HEK293 (cell line): ENCODE measurements around the gene APBB2.

Experiments
- CTCF ChIA-PET: fragments of 350-600 bp; formaldehyde crosslinking; extraction: SDS; loops from one replicate; lab custom pipeline; 2021; ENCODE audit warnings: antibody characterized with exemption; lab: Yijun Ruan, JAX
- POLR2A ChIA-PET: fragments of 300-600 bp; formaldehyde crosslinking; extraction: SDS; loops from one replicate; lab custom pipeline; 2020; ENCODE audit warnings: antibody characterized with exemption, inconsistent platforms; lab: Yijun Ruan, JAX
- H3K27ac ChIP-seq: fragments of 200-500 bp; sonication (Bioruptor generic); 2 replicates; pipeline ENCODE4 v1.5.1; 2014; ENCODE audit warnings: low read depth, low read length, control low read depth, inconsistent platforms; ENCODE audit errors: extremely low read depth
- H3K36me3 ChIP-seq, 2 experiments: fragments of 200-500 bp in 1 of 2; sonication (Bioruptor generic) in 1 of 2; 1 replicate in 1 of 2; 2 replicates in 1 of 2; pipeline ENCODE4 v1.5.1; 2014 to 2017; ENCODE audit warnings: inconsistent platforms in 2 of 2, low read length in 2 of 2; ENCODE audit not compliant: control insufficient read depth in 2 of 2, insufficient read depth in 1 of 2
- H3K4me1 ChIP-seq: fragments of 200-500 bp; sonication (Bioruptor generic); 2 replicates; pipeline ENCODE4 v1.5.1; 2014; ENCODE audit warnings: mild to moderate bottlenecking, low read length, inconsistent platforms; ENCODE audit not compliant: control insufficient read depth, insufficient read depth
- H3K4me3 ChIP-seq: 2 replicates; pipeline ENCODE4 v1.5.1; 2011; ENCODE audit warnings: low read depth, mild to moderate bottlenecking, control low read depth, low read length, moderate library complexity
- H3K9me3 ChIP-seq: fragments of 200-500 bp; sonication (Bioruptor generic); 2 replicates; pipeline ENCODE4 v1.5.1; 2014; ENCODE audit warnings: low read depth, low read length, inconsistent platforms; ENCODE audit not compliant: control insufficient read depth, insufficient read depth
- GLIS2 ChIP-seq: fragments of 450-650 bp; formaldehyde crosslinking; IDR thresholded peaks from 2 replicates; pipeline ENCODE4 v1.5.1; 2016; ENCODE audit warnings: missing biosample characterization, missing genetic modification characterization
- PRDM1 ChIP-seq: fragments of 450-650 bp; formaldehyde crosslinking; IDR thresholded peaks from 2 replicates; pipeline ENCODE4; 2016; ENCODE audit warnings: missing biosample characterization, missing genetic modification characterization
- ZBTB17 ChIP-seq: fragments of 450-650 bp; formaldehyde crosslinking; IDR thresholded peaks from 2 replicates; pipeline ENCODE4 v1.5.1; 2016; ENCODE audit warnings: missing biosample characterization, missing genetic modification characterization
- ZFP41 ChIP-seq: fragments of 450-650 bp; formaldehyde crosslinking; IDR thresholded peaks from 2 replicates; pipeline ENCODE4 v1.5.1; 2016; ENCODE audit warnings: missing biosample characterization, missing genetic modification characterization, borderline replicate concordance
- ZNF148 ChIP-seq: fragments of 450-650 bp; formaldehyde crosslinking; IDR thresholded peaks from 2 replicates; pipeline ENCODE4 v1.5.0; 2017; ENCODE audit warnings: missing biosample characterization, missing genetic modification characterization, borderline replicate concordance
- ZNF548 ChIP-seq: fragments of 450-650 bp; formaldehyde crosslinking; IDR thresholded peaks from 2 replicates; pipeline ENCODE4 v1.5.1; 2016; ENCODE audit warnings: missing biosample characterization, missing genetic modification characterization
- ZNF561 ChIP-seq: fragments of 450-650 bp; IDR thresholded peaks from 2 replicates; pipeline ENCODE4 v1.5.1; 2018; ENCODE audit warnings: missing biosample characterization, missing genetic modification characterization, borderline replicate concordance
- ZNF623 ChIP-seq: fragments of 450-650 bp; formaldehyde crosslinking; IDR thresholded peaks from 2 replicates; pipeline ENCODE4 v1.5.1; 2016; ENCODE audit warnings: missing biosample characterization, missing genetic modification characterization
- ZNF670 ChIP-seq: fragments of 450-650 bp; formaldehyde crosslinking; IDR thresholded peaks from 2 replicates; pipeline ENCODE4 v1.5.1; 2016; ENCODE audit warnings: missing biosample characterization, missing genetic modification characterization, low read depth
- ZNF791 ChIP-seq: fragments of 450-650 bp; formaldehyde crosslinking; IDR thresholded peaks from 2 replicates; pipeline ENCODE4 v1.5.1; 2016; ENCODE audit warnings: missing biosample characterization, missing genetic modification characterization
- ZXDB ChIP-seq: fragments of 450-650 bp; formaldehyde crosslinking; IDR thresholded peaks from 2 replicates; pipeline ENCODE4 v1.5.1; 2016; ENCODE audit warnings: missing biosample characterization, missing genetic modification characterization
- TF ChIP-seq, protein P1 (sequence below): fragments of 450-650 bp; formaldehyde crosslinking; IDR thresholded peaks from 2 replicates; pipeline ENCODE4 v1.5.1; 2016; ENCODE audit warnings: missing biosample characterization, missing genetic modification characterization
- TF ChIP-seq, protein P2 (sequence below): fragments of 450-650 bp; formaldehyde crosslinking; IDR thresholded peaks from 2 replicates; pipeline ENCODE4 v1.5.1; 2017; ENCODE audit warnings: missing biosample characterization, missing genetic modification characterization
- TF ChIP-seq, protein P3 (sequence below): fragments of 450-650 bp; formaldehyde crosslinking; IDR thresholded peaks from 2 replicates; pipeline ENCODE4 v1.5.1; 2016; ENCODE audit warnings: missing biosample characterization, missing genetic modification characterization
- TF ChIP-seq, protein P4 (sequence below): fragments of 450-650 bp; formaldehyde crosslinking; IDR thresholded peaks from 2 replicates; pipeline ENCODE4 v1.5.1; 2016; ENCODE audit warnings: missing biosample characterization, missing genetic modification characterization, low read depth

APBB2 gene

DNA sequence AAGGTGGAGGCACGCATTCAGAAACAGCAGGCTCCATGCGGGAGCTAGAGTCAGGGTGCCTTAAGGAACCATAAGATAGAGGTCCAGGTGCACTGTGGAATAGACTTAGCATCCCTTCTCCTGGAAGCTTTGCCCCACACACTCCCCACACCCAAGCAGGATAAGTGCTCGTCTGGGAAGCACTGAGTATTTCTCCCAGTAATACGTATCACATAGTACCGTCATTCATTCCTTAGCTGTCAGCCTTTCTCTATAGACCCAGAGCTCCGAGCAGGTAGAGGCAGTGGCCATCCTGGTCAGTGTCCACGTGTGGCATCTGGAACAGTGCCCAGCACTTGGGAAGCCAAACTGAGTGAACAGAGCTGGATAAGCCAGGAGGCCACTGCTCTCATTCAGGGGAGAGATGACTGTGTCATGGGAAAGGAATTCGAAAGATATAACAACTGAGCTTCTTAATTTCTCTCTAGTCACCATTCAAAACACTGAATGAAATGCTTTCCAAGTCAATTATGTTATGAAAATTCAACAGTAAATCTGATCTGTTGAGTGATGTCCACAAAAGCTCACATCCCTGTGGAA, 9.9 kb downstream of the APBB2 start (continued):
- TF ChIP-seq ZNF791 (tag by site-specific recombination) (no peak), ZNF561 (tag by site-specific recombination) (no peak)

- H3K4me1 ChIP-seq: peaks cover 4% of the 10 kb centered on the region; the same call in 1 of the 2 replicates
- H3K9me3 ChIP-seq: no peaks in the 10 kb centered on the region
- TF ChIP-seq ZNF623 (tag by site-specific recombination) (no peak), ZNF548 (tag by site-specific recombination) (no peak), ZNF670 (no peak), GLIS2 (tag by site-specific recombination) (no peak), ZXDB (no peak), ZNF148 (tag by site-specific recombination) (no peak), ZBTB17 (tag by site-specific recombination) (peak; percentile 48; the same call in 1 of the 2 replicates), ZFP41 (tag by site-specific recombination) (no peak), PRDM1 (0 out of 2 replicates have a peak, but pooled peaks have one; percentile 10)
- TF ChIP-seq, protein P1, sequence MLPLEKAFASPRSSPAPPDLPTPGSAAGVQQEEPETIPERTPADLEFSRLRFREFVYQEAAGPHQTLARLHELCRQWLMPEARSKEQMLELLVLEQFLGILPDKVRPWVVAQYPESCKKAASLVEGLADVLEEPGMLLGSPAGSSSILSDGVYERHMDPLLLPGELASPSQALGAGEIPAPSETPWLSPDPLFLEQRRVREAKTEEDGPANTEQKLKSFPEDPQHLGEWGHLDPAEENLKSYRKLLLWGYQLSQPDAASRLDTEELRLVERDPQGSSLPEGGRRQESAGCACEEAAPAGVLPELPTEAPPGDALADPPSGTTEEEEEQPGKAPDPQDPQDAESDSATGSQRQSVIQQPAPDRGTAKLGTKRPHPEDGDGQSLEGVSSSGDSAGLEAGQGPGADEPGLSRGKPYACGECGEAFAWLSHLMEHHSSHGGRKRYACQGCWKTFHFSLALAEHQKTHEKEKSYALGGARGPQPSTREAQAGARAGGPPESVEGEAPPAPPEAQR (tag by site-specific recombination): no peak
- TF ChIP-seq, protein P2, sequence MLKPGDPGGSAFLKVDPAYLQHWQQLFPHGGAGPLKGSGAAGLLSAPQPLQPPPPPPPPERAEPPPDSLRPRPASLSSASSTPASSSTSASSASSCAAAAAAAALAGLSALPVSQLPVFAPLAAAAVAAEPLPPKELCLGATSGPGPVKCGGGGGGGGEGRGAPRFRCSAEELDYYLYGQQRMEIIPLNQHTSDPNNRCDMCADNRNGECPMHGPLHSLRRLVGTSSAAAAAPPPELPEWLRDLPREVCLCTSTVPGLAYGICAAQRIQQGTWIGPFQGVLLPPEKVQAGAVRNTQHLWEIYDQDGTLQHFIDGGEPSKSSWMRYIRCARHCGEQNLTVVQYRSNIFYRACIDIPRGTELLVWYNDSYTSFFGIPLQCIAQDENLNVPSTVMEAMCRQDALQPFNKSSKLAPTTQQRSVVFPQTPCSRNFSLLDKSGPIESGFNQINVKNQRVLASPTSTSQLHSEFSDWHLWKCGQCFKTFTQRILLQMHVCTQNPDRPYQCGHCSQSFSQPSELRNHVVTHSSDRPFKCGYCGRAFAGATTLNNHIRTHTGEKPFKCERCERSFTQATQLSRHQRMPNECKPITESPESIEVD (tag by site-specific recombination): no peak
- TF ChIP-seq, protein P3, sequence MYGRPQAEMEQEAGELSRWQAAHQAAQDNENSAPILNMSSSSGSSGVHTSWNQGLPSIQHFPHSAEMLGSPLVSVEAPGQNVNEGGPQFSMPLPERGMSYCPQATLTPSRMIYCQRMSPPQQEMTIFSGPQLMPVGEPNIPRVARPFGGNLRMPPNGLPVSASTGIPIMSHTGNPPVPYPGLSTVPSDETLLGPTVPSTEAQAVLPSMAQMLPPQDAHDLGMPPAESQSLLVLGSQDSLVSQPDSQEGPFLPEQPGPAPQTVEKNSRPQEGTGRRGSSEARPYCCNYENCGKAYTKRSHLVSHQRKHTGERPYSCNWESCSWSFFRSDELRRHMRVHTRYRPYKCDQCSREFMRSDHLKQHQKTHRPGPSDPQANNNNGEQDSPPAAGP (tag by site-specific recombination): no peak
- TF ChIP-seq, protein P4, sequence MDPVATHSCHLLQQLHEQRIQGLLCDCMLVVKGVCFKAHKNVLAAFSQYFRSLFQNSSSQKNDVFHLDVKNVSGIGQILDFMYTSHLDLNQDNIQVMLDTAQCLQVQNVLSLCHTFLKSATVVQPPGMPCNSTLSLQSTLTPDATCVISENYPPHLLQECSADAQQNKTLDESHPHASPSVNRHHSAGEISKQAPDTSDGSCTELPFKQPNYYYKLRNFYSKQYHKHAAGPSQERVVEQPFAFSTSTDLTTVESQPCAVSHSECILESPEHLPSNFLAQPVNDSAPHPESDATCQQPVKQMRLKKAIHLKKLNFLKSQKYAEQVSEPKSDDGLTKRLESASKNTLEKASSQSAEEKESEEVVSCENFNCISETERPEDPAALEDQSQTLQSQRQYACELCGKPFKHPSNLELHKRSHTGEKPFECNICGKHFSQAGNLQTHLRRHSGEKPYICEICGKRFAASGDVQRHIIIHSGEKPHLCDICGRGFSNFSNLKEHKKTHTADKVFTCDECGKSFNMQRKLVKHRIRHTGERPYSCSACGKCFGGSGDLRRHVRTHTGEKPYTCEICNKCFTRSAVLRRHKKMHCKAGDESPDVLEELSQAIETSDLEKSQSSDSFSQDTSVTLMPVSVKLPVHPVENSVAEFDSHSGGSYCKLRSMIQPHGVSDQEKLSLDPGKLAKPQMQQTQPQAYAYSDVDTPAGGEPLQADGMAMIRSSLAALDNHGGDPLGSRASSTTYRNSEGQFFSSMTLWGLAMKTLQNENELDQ: no peak
- H3K36me3 ChIP-seq: no peaks in the 10 kb centered on the region
- POLR2A ChIA-PET: interaction anchor here (1.6 kb wide), 1 partner anchor 18 kb away, joined by 4 read pairs; no protein-coding TSS in a partner anchor
- H3K27ac ChIP-seq: no peak overlapping the region
- CTCF ChIA-PET: interaction anchor here (0.6 to 2.1 kb wide), 6 partner anchors 9 to 226 kb away, joined by 3 to 8 read pairs (median 6); partner anchors contain the start of gene APBB2
- H3K4me3 ChIP-seq: no peak overlapping the region
These were observed 10.5 kb downstream of the APBB2 start for GRCh38 chr4:41203841-41204240.
